ENCODE measurements around the gene IL2RA. TPM values are rescaled to one million over a fixed set of nuclear protein-coding genes. Genes with fewer than 3 reads are reported as not detected.

IL2RA gene
- total and polyA plus RNA-seq, 10 donors = 3.5 to 78.7 (median 15.4) TPM

DNA sequence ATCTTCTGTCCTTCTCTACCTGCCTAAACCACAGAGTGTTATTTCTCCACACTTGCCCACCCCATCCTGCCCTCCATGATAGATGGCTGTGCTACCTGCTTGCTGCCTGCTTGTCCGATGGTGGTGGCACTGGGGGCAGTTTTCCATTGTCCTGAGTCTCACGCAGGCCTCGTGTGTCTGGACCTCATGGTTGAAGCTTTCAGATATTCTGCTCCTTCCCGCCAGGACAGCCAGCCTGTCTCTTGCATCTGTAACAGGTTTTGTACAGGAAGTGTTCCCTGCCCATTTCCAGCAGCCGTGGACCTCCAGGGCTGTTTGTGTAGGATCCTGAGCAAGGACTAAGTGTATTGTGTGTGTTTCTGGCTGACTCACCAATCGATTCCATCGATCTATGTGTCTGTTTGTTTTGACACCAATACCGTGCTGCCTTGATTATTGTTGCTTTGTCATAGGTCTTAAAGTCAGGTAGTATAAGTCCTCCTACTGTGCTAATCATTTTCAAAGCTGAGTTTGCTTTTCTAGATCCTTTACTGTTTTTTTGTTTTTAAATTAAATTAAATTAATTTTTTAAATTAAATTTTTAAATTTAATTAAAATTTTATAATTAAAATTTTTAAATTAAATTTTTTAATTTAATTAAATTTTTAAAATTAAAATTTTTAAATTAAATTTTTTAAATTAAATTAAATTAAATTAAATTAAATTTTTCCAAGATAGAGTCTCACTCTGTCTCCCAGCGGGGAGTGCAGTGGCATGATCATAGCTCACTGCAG lies 93.3 kb downstream of the IL2RA start:
- H3K27me3 ChIP-seq (replicated peaks in 1 of 7) = no peaks in the 10 kb centered on the region
- no peak overlapping the region for H3K4me3 ChIP-seq
- H3K9me3 ChIP-seq = no peaks in the 10 kb centered on the region
- H3K36me3 ChIP-seq = peaks cover 0 to 48% (median 11%) of the 10 kb centered on the region in 6 donors
- no peak for DNase-seq
- intact Hi-C loops (cut with DNase I; ENCODE audit: low total_unique reads) = no loop called here
- no peak for TF ChIP-seq POLR2A (IDR thresholded peaks at IDR 0.05)
- TF ChIP-seq, protein P1, sequence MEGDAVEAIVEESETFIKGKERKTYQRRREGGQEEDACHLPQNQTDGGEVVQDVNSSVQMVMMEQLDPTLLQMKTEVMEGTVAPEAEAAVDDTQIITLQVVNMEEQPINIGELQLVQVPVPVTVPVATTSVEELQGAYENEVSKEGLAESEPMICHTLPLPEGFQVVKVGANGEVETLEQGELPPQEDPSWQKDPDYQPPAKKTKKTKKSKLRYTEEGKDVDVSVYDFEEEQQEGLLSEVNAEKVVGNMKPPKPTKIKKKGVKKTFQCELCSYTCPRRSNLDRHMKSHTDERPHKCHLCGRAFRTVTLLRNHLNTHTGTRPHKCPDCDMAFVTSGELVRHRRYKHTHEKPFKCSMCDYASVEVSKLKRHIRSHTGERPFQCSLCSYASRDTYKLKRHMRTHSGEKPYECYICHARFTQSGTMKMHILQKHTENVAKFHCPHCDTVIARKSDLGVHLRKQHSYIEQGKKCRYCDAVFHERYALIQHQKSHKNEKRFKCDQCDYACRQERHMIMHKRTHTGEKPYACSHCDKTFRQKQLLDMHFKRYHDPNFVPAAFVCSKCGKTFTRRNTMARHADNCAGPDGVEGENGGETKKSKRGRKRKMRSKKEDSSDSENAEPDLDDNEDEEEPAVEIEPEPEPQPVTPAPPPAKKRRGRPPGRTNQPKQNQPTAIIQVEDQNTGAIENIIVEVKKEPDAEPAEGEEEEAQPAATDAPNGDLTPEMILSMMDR (IDR thresholded peaks at IDR 0.05 in 8 of 11, conservative IDR thresholded peaks at IDR 0.05 in 3 of 11) = no peak
- no peak for TF ChIP-seq POLR2AphosphoS5 (IDR thresholded peaks at IDR 0.05)
- H3K4me1 ChIP-seq = peaks cover 9 to 39% (median 26%) of the 10 kb centered on the region in 6 donors
- 90 to 96% (median 94%) methylated on average over 9 of the region's 9 CpGs for WGBS, 5 donors
- H3K27ac ChIP-seq = no peak overlapping the region

DNA sequence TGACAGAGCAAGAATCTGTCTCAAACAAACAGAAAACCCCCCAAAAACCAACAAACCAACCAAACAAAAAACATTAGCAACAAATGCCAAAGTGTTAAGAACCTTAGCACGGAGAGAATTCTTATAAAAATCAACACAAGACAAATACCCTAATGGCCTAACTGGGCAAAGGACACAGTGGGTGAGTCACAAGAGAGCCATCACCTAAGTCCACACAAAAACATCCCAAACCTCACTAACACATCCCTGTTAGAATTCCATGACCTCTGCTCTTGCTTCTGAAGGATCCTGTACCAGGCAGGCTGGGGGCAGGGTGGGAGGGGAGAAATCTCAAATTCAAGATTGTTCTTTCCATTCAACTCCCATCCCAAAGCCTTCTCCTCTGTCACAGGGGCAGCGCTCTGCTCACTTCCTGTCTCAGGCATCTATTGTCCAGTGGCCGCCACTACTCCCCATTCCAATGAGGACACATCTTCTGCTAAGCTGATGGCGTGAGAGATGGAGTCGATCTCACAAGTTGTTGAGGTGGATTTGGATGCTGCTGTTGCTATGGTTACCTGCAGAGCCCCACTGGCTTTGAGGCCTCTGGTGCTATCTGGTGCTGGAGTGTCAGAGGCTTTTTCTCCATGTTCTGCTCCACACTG lies 94.0 kb downstream of the IL2RA start:
- no peak overlapping the region for H3K4me3 ChIP-seq
- no peak for DNase-seq
- intact Hi-C loops (cut with DNase I; ENCODE audit: low total_unique reads) = no loop called here
- H3K9me3 ChIP-seq = no peaks in the 10 kb centered on the region
- peaks cover 0 to 56% (median 17%) of the 10 kb centered on the region in 6 donors for H3K36me3 ChIP-seq
- 87 to 96% (median 95%) methylated on average over 5 of the region's 5 CpGs for WGBS, 5 donors
- no peak overlapping the region for H3K27ac ChIP-seq
- H3K4me1 ChIP-seq = peaks cover 8 to 34% (median 26%) of the 10 kb centered on the region in 6 donors
- TF ChIP-seq POLR2AphosphoS5 (IDR thresholded peaks at IDR 0.05) (no peak), POLR2A (IDR thresholded peaks at IDR 0.05) (no peak)
- TF ChIP-seq, protein P1 (IDR thresholded peaks at IDR 0.05 in 8 of 11, conservative IDR thresholded peaks at IDR 0.05 in 3 of 11) = no peak
- no peaks in the 10 kb centered on the region for H3K27me3 ChIP-seq (replicated peaks in 1 of 7)

DNA sequence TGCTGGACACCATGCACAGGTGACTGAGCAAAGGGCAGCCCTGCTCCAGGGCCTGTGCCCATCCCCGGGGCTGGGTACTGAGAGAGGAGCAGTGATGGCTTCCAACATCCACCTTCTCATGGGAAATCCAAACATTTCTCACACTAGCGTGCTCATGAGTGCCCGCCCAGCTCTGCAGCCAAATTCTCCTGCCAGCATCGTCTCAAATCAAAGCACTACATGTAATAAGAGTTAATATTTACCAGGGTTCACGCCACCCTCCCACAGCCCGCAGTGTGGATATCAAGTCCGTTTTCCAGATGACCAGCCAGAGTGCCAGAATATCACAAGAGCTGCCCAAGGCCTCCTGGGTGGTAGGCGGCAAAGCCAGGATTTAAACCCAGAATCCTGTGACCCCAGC lies 96.9 kb downstream of the IL2RA start:
- no peak overlapping the region for H3K27ac ChIP-seq
- H3K27me3 ChIP-seq (replicated peaks in 1 of 7) = no peaks in the 10 kb centered on the region
- DNase-seq = no peak
- no peak for TF ChIP-seq POLR2AphosphoS5 (IDR thresholded peaks at IDR 0.05)
- TF ChIP-seq, protein P1 (IDR thresholded peaks at IDR 0.05 in 8 of 11, conservative IDR thresholded peaks at IDR 0.05 in 3 of 11) = no peak
- TF ChIP-seq POLR2A (IDR thresholded peaks at IDR 0.05) = no peak
- no peaks in the 10 kb centered on the region for H3K9me3 ChIP-seq
- intact Hi-C loops (cut with DNase I; ENCODE audit: low total_unique reads) = no loop called here
- WGBS, 5 donors = 94 to 96% (median 95%) methylated on average over 8 of the region's 8 CpGs
- no peak overlapping the region for H3K4me3 ChIP-seq
- peaks cover 0 to 7% (median 2%) of the 10 kb centered on the region in 6 donors for H3K4me1 ChIP-seq
- peaks cover 0 to 84% (median 30%) of the 10 kb centered on the region in 6 donors for H3K36me3 ChIP-seq

DNA sequence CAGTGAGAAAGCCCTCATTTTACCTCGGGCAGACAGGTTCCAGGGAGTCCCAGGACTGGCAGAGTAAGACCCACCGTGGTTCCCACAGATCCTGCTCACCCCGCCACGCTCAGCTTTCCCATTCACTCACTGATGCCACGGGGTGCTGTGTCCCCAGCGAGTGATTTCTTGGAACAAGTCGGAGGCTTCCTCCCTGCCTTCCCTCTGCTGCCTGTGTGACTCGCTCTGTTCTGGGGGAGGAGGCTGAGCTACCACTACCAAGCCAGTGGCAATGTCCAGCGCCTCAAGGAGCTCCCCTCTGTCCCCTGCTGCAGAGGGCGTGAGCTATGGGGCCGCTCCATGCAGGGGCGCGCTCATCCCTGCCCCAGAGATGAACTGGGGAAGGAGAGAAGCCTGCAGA lies 97.4 kb downstream of the IL2RA start:
- H3K4me3 ChIP-seq = no peak overlapping the region
- DNase-seq = no peak

More for the DNA sequence above, 97.4 kb downstream of the IL2RA start:
- intact Hi-C loops (cut with DNase I; ENCODE audit: low total_unique reads) = no loop called here
- 92 to 97% (median 95%) methylated on average over 13 of the region's 13 CpGs for WGBS, 5 donors
- H3K27me3 ChIP-seq (replicated peaks in 1 of 7) = no peaks in the 10 kb centered on the region
- H3K27ac ChIP-seq = no peak overlapping the region
- TF ChIP-seq POLR2A (IDR thresholded peaks at IDR 0.05) (no peak), POLR2AphosphoS5 (IDR thresholded peaks at IDR 0.05) (no peak)
- TF ChIP-seq, protein P1 (IDR thresholded peaks at IDR 0.05 in 8 of 11, conservative IDR thresholded peaks at IDR 0.05 in 3 of 11) = no peak
- H3K9me3 ChIP-seq = no peaks in the 10 kb centered on the region
- H3K36me3 ChIP-seq = peaks cover 0 to 90% (median 35%) of the 10 kb centered on the region in 6 donors
- peaks cover 0 to 2% (median 0%) of the 10 kb centered on the region in 6 donors for H3K4me1 ChIP-seq

Measured in spleen (tissue), 11 donors.